BLaER1 (cell line): Measurements from ENCODE around the gene THAP11.
A peak's percentile ranks its signal among the peaks of the same experiment; 100 is the strongest.

Source experiments
- H3K27ac ChIP-seq: shearing (Covaris generic); formaldehyde crosslinking; 2 replicates; pipeline ENCODE4 v1.8.1; 2022
- H3K27me3 ChIP-seq: shearing (Covaris generic); formaldehyde crosslinking; 2 replicates; pipeline ENCODE4 v1.8.1; 2022
- H3K36me3 ChIP-seq: shearing (Covaris generic); formaldehyde crosslinking; 2 replicates; pipeline ENCODE4 v1.8.1; 2022
- H3K4me1 ChIP-seq: shearing (Covaris generic); formaldehyde crosslinking; 2 replicates; pipeline ENCODE4 v1.8.1; 2022
- H3K4me2 ChIP-seq: shearing (Covaris generic); formaldehyde crosslinking; 2 replicates; pipeline ENCODE4 v1.8.1; 2022
- H3K4me3 ChIP-seq: shearing (Covaris generic); formaldehyde crosslinking; 2 replicates; pipeline ENCODE4 v1.8.1; 2022
- H3K9ac ChIP-seq: shearing (Covaris generic); formaldehyde crosslinking; 2 replicates; pipeline ENCODE4 v1.8.1; 2022
- H3K9me3 ChIP-seq: shearing (Covaris generic); formaldehyde crosslinking; 2 replicates; pipeline ENCODE4 v1.8.1; 2022
- H4K20me1 ChIP-seq: shearing (Covaris generic); formaldehyde crosslinking; 2 replicates; pipeline ENCODE4 v1.8.1; 2022
- Cebpa-rat ChIP-seq: shearing (Covaris generic); IDR thresholded peaks from 2 replicates; pipeline ENCODE4 v1.8.1; 2022

THAP11 gene

GRCh38 chr16:67872131-67872630 lies 30.1 kb downstream of the THAP11 start:
- H3K9ac ChIP-seq, result peak overlapping the region; percentile 97; the same call in 1 of the 2 replicates
- TF ChIP-seq Cebpa-rat, result no peak
- H3K9me3 ChIP-seq, result no peaks in the 10 kb centered on the region
- peak overlapping the region; percentile 96 for H3K27ac ChIP-seq
- peaks cover 66% of the 10 kb centered on the region for H4K20me1 ChIP-seq
- H3K4me2 ChIP-seq, result peak overlapping the region; percentile 89
- peak overlapping the region; percentile 98 for H3K4me3 ChIP-seq
- no peaks in the 10 kb centered on the region for H3K27me3 ChIP-seq
- peaks cover 77% of the 10 kb centered on the region for H3K36me3 ChIP-seq
- peaks cover 37% of the 10 kb centered on the region for H3K4me1 ChIP-seq

GRCh38 chr16:67872631-67873434 lies 30.7 kb downstream of the THAP11 start, which contains the start of gene EDC4:
TSS of gene EDC4 (plus strand) at chr16:67873052. CDS start at chr16:67873262, 210 bp downstream.
- peaks cover 77% of the 10 kb centered on the region for H3K36me3 ChIP-seq
- no peaks in the 10 kb centered on the region for H3K9me3 ChIP-seq
- peak within 1 kb of the TSS; percentile 89 for H3K4me2 ChIP-seq
- peak within 1 kb of the TSS; percentile 97 for H3K9ac ChIP-seq
- peaks cover 37% of the 10 kb centered on the region for H3K4me1 ChIP-seq
- TF ChIP-seq Cebpa-rat, result no peak
- no peaks in the 10 kb centered on the region for H3K27me3 ChIP-seq
- peaks cover 66% of the 10 kb centered on the region for H4K20me1 ChIP-seq
- peak within 1 kb of the TSS; percentile 96 for H3K27ac ChIP-seq
- peak within 1 kb of the TSS; percentile 98 for H3K4me3 ChIP-seq

- Histone ChIP-seq H3K4me3 (peak overlapping the region; percentile 98), H3K27ac (peak overlapping the region; percentile 96), H3K4me1 (peaks cover 37% of the 10 kb centered on the region), H3K36me3 (peaks cover 77% of the 10 kb centered on the region), H3K9me3 (no peaks in the 10 kb centered on the region), H3K9ac (peak overlapping the region; percentile 97), H4K20me1 (peaks cover 62% of the 10 kb centered on the region), H3K27me3 (no peaks in the 10 kb centered on the region), H3K4me2 (peak overlapping the region; percentile 89)
- no peak for TF ChIP-seq Cebpa-rat
Observed at GRCh38 chr16:67873435-67874370, 31.6 kb downstream of the THAP11 start.

- Histone ChIP-seq H3K4me1 (peaks cover 37% of the 10 kb centered on the region), H3K36me3 (peaks cover 77% of the 10 kb centered on the region), H3K4me3 (peak overlapping the region; percentile 98), H4K20me1 (peaks cover 58% of the 10 kb centered on the region), H3K9ac (peak overlapping the region; percentile 97), H3K4me2 (peak overlapping the region; percentile 89), H3K27me3 (no peaks in the 10 kb centered on the region), H3K27ac (0 out of 2 replicates have a peak overlapping the region, but pooled peaks have one; percentile 96), H3K9me3 (no peaks in the 10 kb centered on the region)
- no peak for TF ChIP-seq Cebpa-rat
Observed at GRCh38 chr16:67874372-67874771, 32.3 kb downstream of the THAP11 start.

- no peaks in the 10 kb centered on the region for H3K27me3 ChIP-seq
- H3K27ac ChIP-seq, result no peak overlapping the region
- H3K4me3 ChIP-seq, result no peak overlapping the region
- no peak overlapping the region for H3K9ac ChIP-seq
- no peak for TF ChIP-seq Cebpa-rat
- H3K9me3 ChIP-seq, result no peaks in the 10 kb centered on the region
- peaks cover 78% of the 10 kb centered on the region for H4K20me1 ChIP-seq
- peaks cover 77% of the 10 kb centered on the region for H3K36me3 ChIP-seq
- H3K4me2 ChIP-seq, result no peak overlapping the region
- H3K4me1 ChIP-seq, result peaks cover 37% of the 10 kb centered on the region
Observed at GRCh38 chr16:67877064-67877463, 34.9 kb downstream of the THAP11 start.

GRCh38 chr16:67878232-67878631 lies 36.1 kb downstream of the THAP11 start:
- TF ChIP-seq Cebpa-rat, result no peak
- H3K9ac ChIP-seq, result no peak overlapping the region
- H3K36me3 ChIP-seq, result peaks cover 85% of the 10 kb centered on the region
- peaks cover 29% of the 10 kb centered on the region for H3K4me1 ChIP-seq
- H3K4me3 ChIP-seq, result no peak overlapping the region
- H3K4me2 ChIP-seq, result no peak overlapping the region
- H3K9me3 ChIP-seq, result no peaks in the 10 kb centered on the region
- peaks cover 89% of the 10 kb centered on the region for H4K20me1 ChIP-seq
- no peaks in the 10 kb centered on the region for H3K27me3 ChIP-seq
- H3K27ac ChIP-seq, result no peak overlapping the region

GRCh38 chr16:67878846-67879245 lies 36.7 kb downstream of the THAP11 start:
- Histone ChIP-seq H3K4me3 (no peak overlapping the region), H3K4me1 (peaks cover 27% of the 10 kb centered on the region), H3K27ac (no peak overlapping the region), H3K9me3 (no peaks in the 10 kb centered on the region), H3K36me3 (peaks cover 92% of the 10 kb centered on the region), H3K4me2 (no peak overlapping the region), H4K20me1 (peaks cover 89% of the 10 kb centered on the region), H3K9ac (no peak overlapping the region), H3K27me3 (no peaks in the 10 kb centered on the region)
- no peak for TF ChIP-seq Cebpa-rat

- Histone ChIP-seq H3K9me3 (no peaks in the 10 kb centered on the region), H3K27ac (no peak overlapping the region), H3K4me2 (no peak overlapping the region), H3K9ac (no peak overlapping the region), H3K4me1 (peaks cover 21% of the 10 kb centered on the region), H3K27me3 (no peaks in the 10 kb centered on the region), H3K4me3 (no peak overlapping the region), H4K20me1 (peaks cover 89% of the 10 kb centered on the region), H3K36me3 (peaks cover 98% of the 10 kb centered on the region)
- no peak for TF ChIP-seq Cebpa-rat
Observed at GRCh38 chr16:67879462-67879861, 37.3 kb downstream of the THAP11 start.

- Histone ChIP-seq H3K4me1 (peaks cover 16% of the 10 kb centered on the region), H3K27me3 (no peaks in the 10 kb centered on the region), H4K20me1 (peaks cover 89% of the 10 kb centered on the region), H3K36me3 (peaks cover 100% of the 10 kb centered on the region), H3K9me3 (no peaks in the 10 kb centered on the region), H3K4me3 (no peak overlapping the region), H3K4me2 (no peak overlapping the region), H3K9ac (no peak overlapping the region), H3K27ac (no peak overlapping the region)
- TF ChIP-seq Cebpa-rat, result no peak
Observed at GRCh38 chr16:67879936-67880335, 37.8 kb downstream of the THAP11 start.
